ENCODE measurements around the gene DOK1.

GRCh38 chr2:74599676-74600075 lies 45.2 kb downstream of the DOK1 start:
- no peak for TF ChIP-seq CTCF (IDR thresholded peaks at IDR 0.05)
- no peak for TF ChIP-seq POLR2A (IDR thresholded peaks at IDR 0.05)

All from uterus (tissue), 2 donors.